GM12878 (cell line): ENCODE results near the gene CARMIL3. TPM values are rescaled to one million over a fixed set of nuclear protein-coding genes. Genes with fewer than 3 reads are reported as not detected.
"Not testable (repeated sequence)": the region's sequence is repeated elsewhere in the genome, so short reads cannot be mapped to it uniquely, and the experiment has no call there.

Experiments used
- ATAC-seq: fragments of 200-7000 bp; cut with Tn5 transposase; 3 replicates; pipeline ENCODE4 v1.9.1; 2020; ENCODE audit warnings: mild to moderate bottlenecking, moderate library complexity
- BruUV-seq: library from RNA; stranded (reverse); fragments of 400-500 nt; replicated peaks from 2 replicates; lab custom pipeline; 2021; lab: Mats Ljungman, UMichigan
- CTCF ChIA-PET: fragments of 300-600 bp; sonication (Branson Sonifier 250); formaldehyde crosslinking; extraction: SDS; loops from one replicate; lab custom pipeline; 2021; ENCODE audit warnings: inconsistent platforms; lab: Yijun Ruan, JAX
- POLR2A ChIA-PET: fragments of 350-600 bp; formaldehyde crosslinking; extraction: SDS; loops from one replicate; lab custom pipeline; 2021; ENCODE audit warnings: inconsistent platforms; lab: Charles Lee
- RAD21 ChIA-PET: fragments of 300-600 bp; sonication (Branson Sonifier 250); formaldehyde crosslinking; loops from one replicate; lab custom pipeline; 2023; ENCODE audit warnings: antibody characterized with exemption; ENCODE audit not compliant: unreplicated experiment; lab: Charles Lee
- SMC1A ChIA-PET: fragments of 300-600 bp; sonication (Branson Sonifier 250); formaldehyde crosslinking; loops from one replicate; lab custom pipeline; 2023; ENCODE audit not compliant: unreplicated experiment, uncharacterized antibody; lab: Charles Lee
- DNase-seq: peaks from one replicate; pipeline ENCODE4 v3.0.0-alpha.2; 2011; ENCODE audit warnings: low read depth, low spot score
- FAIRE-seq: peaks from 3 replicates; lab custom pipeline; 2011; peaks lifted over from hg19 to GRCh38; lab: Jason Lieb, UNC
- H2AFZ ChIP-seq: 2 replicates; pipeline ENCODE4 v1.6.0; 2011; ENCODE audit warnings: low read depth, low read length, control low read depth; ENCODE audit not compliant: control insufficient read depth
- H3K27ac ChIP-seq: 2 replicates; pipeline ENCODE4 v1.5.1; 2011; ENCODE audit warnings: control low read depth; ENCODE audit not compliant: control insufficient read depth, insufficient read depth
- H3K27me3 ChIP-seq, 2 experiments: replicated peaks in 1 of 2; 2 replicates each; pipeline versions ENCODE4 v1.6.0 to v1.6.1; 2011; ENCODE audit warnings: low read length in 1 of 2; ENCODE audit not compliant: control insufficient read depth in 2 of 2, insufficient read depth in 2 of 2
- H3K36me3 ChIP-seq, 2 experiments: 2 replicates each; pipeline ENCODE4 v1.5.1; 2011; ENCODE audit warnings: low read length in 1 of 2; ENCODE audit not compliant: control insufficient read depth in 2 of 2, insufficient read depth in 2 of 2
- H3K4me1 ChIP-seq: 2 replicates; pipeline ENCODE4 v1.6.1; 2011; ENCODE audit warnings: mild to moderate bottlenecking, low read length, moderate library complexity, mixed read lengths; ENCODE audit not compliant: control insufficient read depth, insufficient read depth
- H3K4me2 ChIP-seq: 2 replicates; pipeline ENCODE4 v1.6.0; 2011; ENCODE audit warnings: control low read depth; ENCODE audit not compliant: control insufficient read depth, insufficient read depth
- H3K4me3 ChIP-seq: fragments of 200-600 bp; sonication (generic); 2 replicates; pipeline ENCODE4 v1.5.1; 2016
- H3K79me2 ChIP-seq: 2 replicates; pipeline ENCODE4 v1.6.0; 2011; ENCODE audit warnings: low read length; ENCODE audit not compliant: control insufficient read depth, insufficient read depth
- H3K9ac ChIP-seq: 2 replicates; pipeline ENCODE4 v1.8.0; 2011; ENCODE audit warnings: low read length, control low read depth, mixed read lengths; ENCODE audit not compliant: control insufficient read depth, insufficient read depth
- H3K9me3 ChIP-seq: replicated peaks from 3 replicates; pipeline ENCODE4 v1.5.1; 2011; ENCODE audit warnings: mild to moderate bottlenecking, low read length; ENCODE audit not compliant: control insufficient read depth, insufficient read depth
- H4K20me1 ChIP-seq: 2 replicates; pipeline ENCODE4 v1.6.0; 2011; ENCODE audit not compliant: control insufficient read depth, insufficient read depth
- DPF2 ChIP-seq: fragments of 450-650 bp; IDR thresholded peaks from 2 replicates; pipeline ENCODE4 v1.6.1; 2017; ENCODE audit warnings: mild to moderate bottlenecking
- EED ChIP-seq: sonication (generic); IDR thresholded peaks from 2 replicates; pipeline ENCODE4 v1.6.1; 2016; ENCODE audit warnings: antibody characterized with exemption, low read depth
- IKZF1 ChIP-seq: fragments of 450-650 bp; conservative IDR thresholded peaks from 2 replicates; pipeline ENCODE4 v1.6.1; 2017; ENCODE audit warnings: antibody characterized with exemption, mild to moderate bottlenecking
- IKZF2 ChIP-seq, 2 experiments: fragments of 450-650 bp; IDR thresholded peaks; 2 replicates each; pipeline ENCODE4 v1.6.1; 2017; ENCODE audit warnings: mild to moderate bottlenecking in 2 of 2, moderate library complexity in 2 of 2
- RELB ChIP-seq: fragments of 450-650 bp; IDR thresholded peaks from 2 replicates; pipeline ENCODE4 v1.6.1; 2017; ENCODE audit warnings: low read depth, mild to moderate bottlenecking, moderate library complexity
- SPI1 ChIP-seq: IDR thresholded peaks from 2 replicates; pipeline ENCODE4 v1.6.1; 2011; ENCODE audit warnings: low read depth, mild to moderate bottlenecking, low read length, moderate library complexity, borderline replicate concordance; ENCODE audit not compliant: insufficient read depth
- WGBS: methylation state at CpG from one replicate; pipeline ENCODE4 v1.1.6; 2016; ENCODE audit warnings: low lambda C conversion rate; ENCODE audit not compliant: insufficient replicate concordance, insufficient coverage; ENCODE audit errors: missing lambda C conversion rate; 5-methylcytosine and 5-hydroxymethylcytosine counted together
- in situ Hi-C: fragments of 300-500 bp; cut with MboI; formaldehyde crosslinking; loops from 9 replicates; pipeline ENCODE4 v1.14.3; 2018; ENCODE audit warnings: mixed read lengths
- intact Hi-C: fragments of 100-400 bp; cut with micrococcal nuclease; formaldehyde crosslinking; loops from one replicate; pipeline ENCODE4 v1.14.2; 2022; ENCODE audit not compliant: unreplicated experiment
- polyA plus RNA-seq, 11 experiments: library from polyadenylated mRNA; depleted of rRNA in 4 of 11; unstranded in 6 of 11; stranded (reverse) in 5 of 11; fragments of >200 nt; fragmentation: Nextera tagmentation in 4 of 11; fragmentation: Illumina TruSeq in 1 of 11; extraction: Ambion mirVana in 4 of 11; extraction: Trizol in 1 of 11; gene quantifications; 1 replicate in 1 of 11; 2 replicates in 10 of 11; pipeline versions ENCODE4 v1.2.1 to v1.2.3, GENCODE V29; 2011 to 2016; ENCODE audit warnings: inconsistent platforms in 2 of 11, missing spikeins in 2 of 11, low read depth in 1 of 11
- total RNA-seq, 4 experiments: library from RNA; depleted of rRNA in 3 of 4; stranded (reverse); fragments of >200 nt in 3 of 4; fragmentation: Illumina TruSeq in 1 of 4; extraction: Trizol in 1 of 4; gene quantifications; 2 replicates each; pipeline versions ENCODE4 v1.2.1 to v1.2.3, GENCODE V29; 2013 to 2021

The CARMIL3 gene
- total and polyA plus RNA-seq, 10 of the 15 experiments (the other 5 are each of a cell fraction or from before 2014, with no cell fraction given), result 0.09 to 0.32 (median 0.25) TPM; not detected in 3

- Histone ChIP-seq H3K9ac (no peak overlapping the region), H3K9me3 (no peaks in the 10 kb centered on the region), H3K27ac (no peak overlapping the region), H4K20me1 (no peaks in the 10 kb centered on the region), H3K4me2 (no peak overlapping the region), H3K4me1 (no peaks in the 10 kb centered on the region), H3K27me3 (no peaks in the 10 kb centered on the region), H2AFZ (no peak overlapping the region), H3K36me3 (no peaks in the 10 kb centered on the region), H3K79me2 (no peaks in the 10 kb centered on the region), H3K4me3 (no peak overlapping the region)
- TF ChIP-seq SPI1, result no peak
- intact Hi-C loops (no loop called here), in situ Hi-C loops (no loop called here)
- FAIRE-seq (no peak), DNase-seq (no peak), ATAC-seq (no peak)
- 26% methylated on average over 5 of the region's 5 CpGs for WGBS
- no TSS peak for BruUV-seq
- ChIA-PET POLR2A (interaction anchor here (0.7 kb wide), 1 partner anchor 94 kb away, joined by 4 read pairs; no protein-coding TSS in a partner anchor), RAD21 (interaction anchor here (0.6 to 1.6 kb wide), 2 partner anchors 9 to 1032 kb away, joined by 4 to 6 read pairs; partner anchors contain the start of gene CARMIL3), SMC1A (interaction anchor here (1.3 to 1.7 kb wide), 2 partner anchors 47 to 66 kb away, joined by 3 to 5 read pairs; no protein-coding TSS in a partner anchor), CTCF (interaction anchor here (0.7 to 2.5 kb wide), 4 partner anchors 15 to 435 kb away, joined by 3 to 8 read pairs (median 4); no protein-coding TSS in a partner anchor)
Observed at GRCh38 chr14:24042746-24043145, 9.1 kb upstream of the CARMIL3 start.

GRCh38 chr14:24049002-24049401, 2.8 kb upstream of the CARMIL3 start:
- RAD21 ChIA-PET, result interaction anchor here (1.7 kb wide), 1 partner anchor 41 kb away, joined by 4 read pairs; no protein-coding TSS in a partner anchor
- intact Hi-C loops, SMC1A ChIA-PET, H4K20me1 ChIP-seq, FAIRE-seq, H2AFZ ChIP-seq, H3K9ac ChIP-seq, in situ Hi-C loops, DNase-seq, H3K9me3 ChIP-seq, H3K4me3 ChIP-seq, POLR2A ChIA-PET, H3K36me3 ChIP-seq, H3K27ac ChIP-seq, H3K79me2 ChIP-seq, BruUV-seq, H3K27me3 ChIP-seq: not testable (repeated sequence)
- Histone ChIP-seq H3K4me1 (peaks cover 23% of the 10 kb centered on the region), H3K4me2 (peak overlapping the region; percentile 47; the same call in 1 of the 2 replicates)
- CTCF ChIA-PET, result interaction anchor here (1.0 to 1.4 kb wide), 2 partner anchors 15 to 60 kb away, joined by 3 to 6 read pairs; no protein-coding TSS in a partner anchor
- ATAC-seq, result 0 out of 3 replicates have a peak, but pooled peaks have one; percentile 11
- TF ChIP-seq IKZF1 (peak; percentile 68), EED (peak; percentile 67), RELB (0 out of 2 replicates have a peak, but pooled peaks have one; percentile 38), DPF2 (peak; percentile 42; the same call in 1 of the 2 replicates), SPI1 (peak; percentile 86), IKZF2 (IDR thresholded peaks at IDR 0.05) (peak; percentile 62 to 68)
- WGBS, result 19% methylated on average over 2 of the region's 2 CpGs

- BruUV-seq, H3K4me2 ChIP-seq, DNase-seq, intact Hi-C loops, H3K9ac ChIP-seq, FAIRE-seq, H2AFZ ChIP-seq, H3K79me2 ChIP-seq, H3K27ac ChIP-seq, H3K36me3 ChIP-seq, in situ Hi-C loops, ATAC-seq, H3K4me3 ChIP-seq, H3K27me3 ChIP-seq, H4K20me1 ChIP-seq, H3K9me3 ChIP-seq: not testable (repeated sequence)
- 73% methylated on average over 8 of the region's 8 CpGs for WGBS
- ChIA-PET POLR2A (interaction anchor here (1.1 to 1.2 kb wide), 2 partner anchors 25 to 40 kb away, joined by 3 read pairs; no protein-coding TSS in a partner anchor), RAD21 (interaction anchor here (0.7 to 2.1 kb wide), 3 partner anchors 7 to 58 kb away, joined by 3 to 9 read pairs (median 6); no protein-coding TSS in a partner anchor), SMC1A (interaction anchor here (1.8 kb wide), 1 partner anchor 58 kb away, joined by 5 read pairs; no protein-coding TSS in a partner anchor), CTCF (interaction anchor here (0.9 to 1.1 kb wide), 2 partner anchors 59 to 381 kb away, joined by 3 read pairs; no protein-coding TSS in a partner anchor)
- peaks cover 23% of the 10 kb centered on the region for H3K4me1 ChIP-seq
Observed at GRCh38 chr14:24050753-24051152, 1.1 kb upstream of the CARMIL3 start.
